DMS153 treated with DMSO at 0.1 percent for 48 hours (cell line): Measurements from ENCODE around the gene EIPR1.

ENCODE experiments used
- DNase-seq: peaks from one replicate; lab custom pipeline; 2025; ENCODE audit not compliant: unreplicated experiment; lab: John Stamatoyannopoulos, UW

Gene EIPR1

GRCh38 chr2:3309496-3310355 is 67.9 kb downstream of the EIPR1 start:
- DNase-seq: no peak

GRCh38 chr2:3307901-3308300 is 69.7 kb downstream of the EIPR1 start:
- DNase-seq: no peak

GRCh38 chr2:3307236-3307635 is 70.4 kb downstream of the EIPR1 start:
- no peak for DNase-seq

GRCh38 chr2:3305952-3306351 is 71.7 kb downstream of the EIPR1 start:
- no peak for DNase-seq

- no peak for DNase-seq
Observed at GRCh38 chr2:3305431-3305830, 72.2 kb downstream of the EIPR1 start.

- peak; percentile 80 for DNase-seq
Observed at GRCh38 chr2:3303583-3304406, 73.8 kb downstream of the EIPR1 start.

- DNase-seq: no peak
Observed at GRCh38 chr2:3302751-3303582, 74.7 kb downstream of the EIPR1 start.

- DNase-seq: no peak
Observed at GRCh38 chr2:3302421-3302750, 75.2 kb downstream of the EIPR1 start.

GRCh38 chr2:3301001-3301400 is 76.6 kb downstream of the EIPR1 start:
- DNase-seq: no peak

GRCh38 chr2:3300224-3300995 is 77.2 kb downstream of the EIPR1 start:
- no peak for DNase-seq

GRCh38 chr2:3299703-3300102 is 77.9 kb downstream of the EIPR1 start:
- DNase-seq: no peak

- DNase-seq: no peak
Observed at GRCh38 chr2:3299130-3299529, 78.5 kb downstream of the EIPR1 start.

- no peak for DNase-seq
Observed at GRCh38 chr2:3298191-3298590, 79.4 kb downstream of the EIPR1 start.

GRCh38 chr2:3297523-3297922 is 80.1 kb downstream of the EIPR1 start:
- no peak for DNase-seq

GRCh38 chr2:3296182-3296972 is 81.2 kb downstream of the EIPR1 start:
- no peak for DNase-seq

- no peak for DNase-seq
Observed at GRCh38 chr2:3294493-3294892, 83.1 kb downstream of the EIPR1 start.

GRCh38 chr2:3294069-3294468 is 83.5 kb downstream of the EIPR1 start:
- no peak for DNase-seq

GRCh38 chr2:3293221-3293620 is 84.4 kb downstream of the EIPR1 start:
- no peak for DNase-seq

GRCh38 chr2:3292416-3292815 is 85.2 kb downstream of the EIPR1 start:
- no peak for DNase-seq

GRCh38 chr2:3291750-3292149 is 85.9 kb downstream of the EIPR1 start:
- DNase-seq: no peak
